HCT116 (cell line): ENCODE data around the gene OR2W1. TPM values are rescaled to one million over a fixed set of nuclear protein-coding genes. Genes with fewer than 3 reads are reported as not detected.

Experiments used
- ATAC-seq: fragments of 200-7000 bp; cut with Tn5 transposase; 2 replicates; pipeline ENCODE4 v1.9.1; 2020; ENCODE audit warnings: mild to moderate bottlenecking, moderate library complexity
- BruUV-seq: library from RNA; stranded (reverse); fragments of 400-500 nt; replicated peaks from 2 replicates; lab custom pipeline; 2021; lab: Mats Ljungman, UMichigan
- CTCF ChIA-PET: fragments of 300-600 bp; sonication (Branson Sonifier 250); formaldehyde crosslinking; loops from one replicate; lab custom pipeline; 2021; ENCODE audit warnings: antibody characterized with exemption; lab: Charles Lee
- POLR2A ChIA-PET: fragments of 300-600, 350-600 bp; sonication (Branson Sonifier 250); formaldehyde crosslinking; loops from one replicate; lab custom pipeline; 2021; ENCODE audit warnings: antibody characterized with exemption; lab: Charles Lee
- RAD21 ChIA-PET, 2 experiments: fragments of 300-600 bp; sonication (Branson Sonifier 250); formaldehyde crosslinking; loops; one replicate each; lab custom pipeline; 2023; ENCODE audit warnings: low total read pairs in 2 of 2; ENCODE audit not compliant: uncharacterized antibody in 2 of 2, unreplicated experiment in 2 of 2, low non-redundant PET in 1 of 2; lab: Charles Lee
- DNase-seq: peaks from one replicate; pipeline ENCODE4 v3.0.0-alpha.2; 2010; ENCODE audit warnings: low read depth, low spot score
- H2AFZ ChIP-seq: fragments of 200-600 bp; shearing (Covaris generic), sonication (generic); 2 replicates; pipeline ENCODE4 v1.6.1; 2017; ENCODE audit warnings: low read depth, mixed run types, mixed read lengths, antibody characterized with exemption, low read length; ENCODE audit not compliant: poor library complexity, severe bottlenecking
- H3K27ac ChIP-seq: 2 replicates; pipeline ENCODE4 v1.5.1; 2012; ENCODE audit warnings: low read depth, low read length
- H3K27me3 ChIP-seq: fragments of 200-600 bp; sonication (generic); 2 replicates; pipeline ENCODE4 v1.6.1; 2016; ENCODE audit warnings: mixed run types, low read length, mixed read lengths; ENCODE audit not compliant: insufficient read depth
- H3K36me3 ChIP-seq, 2 experiments: fragments of 200-500 bp in 1 of 2; fragments of 200-600 bp in 1 of 2; sonication (Bioruptor generic) in 1 of 2; sonication (generic) in 1 of 2; 2 replicates each; pipeline versions ENCODE4 v1.5.1 to v1.6.1; 2014 to 2016; ENCODE audit warnings: low read length in 2 of 2, inconsistent platforms in 1 of 2, mixed read lengths in 1 of 2, mixed run types in 1 of 2; ENCODE audit not compliant: insufficient read depth in 2 of 2, control insufficient read depth in 1 of 2
- H3K4me1 ChIP-seq, 2 experiments: fragments of 200-600 bp in 1 of 2; sonication (generic) in 1 of 2; 2 replicates each; pipeline versions ENCODE4 v1.5.1 to v1.6.1; 2012 to 2017; ENCODE audit warnings: low read length in 2 of 2, inconsistent platforms in 1 of 2, mild to moderate bottlenecking in 1 of 2, mixed read lengths in 1 of 2, mixed run types in 1 of 2, moderate library complexity in 1 of 2; ENCODE audit not compliant: insufficient read depth in 2 of 2, control insufficient read depth in 1 of 2
- H3K4me2 ChIP-seq: fragments of 200-600 bp; sonication (generic); 2 replicates; pipeline ENCODE4 v1.6.1; 2017; ENCODE audit warnings: mixed run types, low read length, mixed read lengths
- H3K4me3 ChIP-seq, 2 experiments: fragments of 200-600 bp in 1 of 2; sonication (generic) in 1 of 2; replicated peaks in 1 of 2; 2 replicates each; pipeline ENCODE4 v1.5.1; 2011 to 2016; ENCODE audit warnings: low read length in 2 of 2, control low read depth in 1 of 2, low read depth in 1 of 2, mild to moderate bottlenecking in 1 of 2, mixed read lengths in 1 of 2, mixed run types in 1 of 2
- H3K79me2 ChIP-seq: fragments of 200-600 bp; sonication (generic); 2 replicates; pipeline ENCODE4 v1.6.1; 2017; ENCODE audit warnings: mild to moderate bottlenecking, mixed run types, low read length, moderate library complexity, mixed read lengths; ENCODE audit not compliant: insufficient read depth
- H3K9ac ChIP-seq: fragments of 200-600 bp; sonication (generic); 2 replicates; pipeline ENCODE4 v1.6.1; 2016; ENCODE audit warnings: low read length, mixed read lengths
- H3K9me2 ChIP-seq: fragments of 200-600 bp; sonication (generic), shearing (Covaris generic); 2 replicates; pipeline ENCODE4 v1.6.1; 2017; ENCODE audit warnings: mixed run types, mild to moderate bottlenecking, moderate library complexity; ENCODE audit not compliant: insufficient read depth
- H3K9me3 ChIP-seq, 2 experiments: fragments of 200-500 bp in 1 of 2; fragments of 200-600 bp in 1 of 2; sonication (Bioruptor generic) in 1 of 2; sonication (generic) in 1 of 2; 2 replicates each; pipeline ENCODE4 v1.6.1; 2014 to 2017; ENCODE audit warnings: low read length in 2 of 2, mixed read lengths in 2 of 2, inconsistent platforms in 1 of 2, low read depth in 1 of 2, mild to moderate bottlenecking in 1 of 2, mixed run types in 1 of 2, moderate library complexity in 1 of 2; ENCODE audit not compliant: control insufficient read depth in 1 of 2, insufficient read depth in 1 of 2
- H4K20me1 ChIP-seq: fragments of 200-600 bp; sonication (generic), shearing (Covaris generic); 2 replicates; pipeline ENCODE4 v1.6.1; 2017; ENCODE audit warnings: mixed run types, mild to moderate bottlenecking, moderate library complexity; ENCODE audit not compliant: insufficient read depth
- ELF1 ChIP-seq: IDR thresholded peaks from 2 replicates; pipeline ENCODE4 v1.6.1; 2012; ENCODE audit warnings: low read depth, borderline replicate concordance
- EZH2 ChIP-seq: fragments of 200-600 bp; sonication (generic); IDR thresholded peaks from 2 replicates; pipeline ENCODE4 v1.6.1; 2017; ENCODE audit warnings: antibody characterized with exemption, mixed run types
- EZH2phosphoT487 ChIP-seq: fragments of 200-600 bp; IDR thresholded peaks from 2 replicates; pipeline ENCODE4 v1.6.1; 2018; ENCODE audit warnings: antibody characterized with exemption, borderline replicate concordance
- MAX ChIP-seq: IDR thresholded peaks from 2 replicates; pipeline ENCODE4 v1.6.1; 2012
- SRF ChIP-seq: IDR thresholded peaks from 2 replicates; pipeline ENCODE4 v1.6.1; 2012; ENCODE audit warnings: low read depth
- TCF7L2 ChIP-seq: IDR thresholded peaks from 2 replicates; pipeline ENCODE4 v1.7.0; 2011; ENCODE audit warnings: borderline replicate concordance, inconsistent platforms; ENCODE audit not compliant: insufficient read depth, insufficient read length; ENCODE audit errors: extremely low read depth
- YY1 ChIP-seq: IDR thresholded peaks from 2 replicates; pipeline ENCODE4 v1.6.1; 2011; ENCODE audit warnings: low read length, low read depth, moderate library complexity, mild to moderate bottlenecking; ENCODE audit not compliant: insufficient replicate concordance; ENCODE audit errors: extremely low read depth
- ZFX ChIP-seq: fragments of 450-650 bp; IDR thresholded peaks from 2 replicates; pipeline ENCODE4 v1.6.1; 2017
- intact Hi-C: fragments of 100-400 bp; cut with micrococcal nuclease; formaldehyde crosslinking; loops from 2 replicates; pipeline ENCODE4 v1.10.0; 2022
- total RNA-seq: library from RNA; stranded (reverse); gene quantifications from one replicate; pipeline ENCODE4 v1.2.1, GENCODE V29; 2021; ENCODE audit not compliant: unreplicated experiment
- TF ChIP-seq, protein P1 (sequence below), 3 experiments: fragments of 200-600 bp in 1 of 3; sonication (generic) in 1 of 3; IDR thresholded peaks in 2 of 3; conservative IDR thresholded peaks in 1 of 3; 2 replicates each; pipeline ENCODE4 v1.5.1; 2012 to 2017; ENCODE audit warnings: low read depth in 2 of 3, low read length in 2 of 3, antibody characterized with exemption in 1 of 3, borderline replicate concordance in 1 of 3, control low read depth in 1 of 3, mild to moderate bottlenecking in 1 of 3, mixed read lengths in 1 of 3, mixed run types in 1 of 3, moderate library complexity in 1 of 3; ENCODE audit not compliant: insufficient read depth in 1 of 3
- TF ChIP-seq, protein P2 (sequence below): IDR thresholded peaks from 2 replicates; pipeline ENCODE4 v1.6.1; 2012; ENCODE audit warnings: low read depth
- TF ChIP-seq, protein P3 (sequence below): IDR thresholded peaks from 2 replicates; pipeline ENCODE4 v1.6.1; 2011; ENCODE audit warnings: mild to moderate bottlenecking, low read length, moderate library complexity; ENCODE audit not compliant: insufficient replicate concordance; ENCODE audit errors: extremely low read depth

OR2W1 gene
- total RNA-seq, 1 experiment from 2014 or later, result not detected

DNA sequence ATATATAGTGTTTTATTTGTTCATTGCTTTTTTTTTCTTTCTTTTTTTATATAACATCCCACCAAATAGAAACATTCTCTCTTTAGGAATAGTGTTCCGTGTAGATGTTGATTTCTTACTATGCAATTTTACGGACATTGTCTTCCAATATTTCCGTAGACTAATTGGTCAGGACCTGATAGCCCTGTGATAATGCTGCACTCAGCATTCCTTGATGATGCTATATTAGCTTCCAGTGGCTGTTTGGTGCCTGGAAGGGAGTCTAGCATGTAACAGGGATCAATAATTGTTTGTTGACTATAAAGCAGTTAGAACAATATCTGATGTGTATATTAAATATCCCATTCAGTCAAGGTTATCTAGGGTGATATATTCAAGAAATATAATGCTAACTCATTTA, 6.7 kb upstream of the OR2W1 start:
- no TSS peak for BruUV-seq
- CTCF ChIA-PET, result no interaction called here
- RAD21 ChIA-PET, result no interaction called here
- Histone ChIP-seq H2AFZ (no peak overlapping the region), H3K9me2 (no peaks in the 10 kb centered on the region), H3K27ac (no peak overlapping the region), H3K4me1 (no peaks in the 10 kb centered on the region), H3K9ac (no peak overlapping the region), H3K9me3 (no peaks in the 10 kb centered on the region), H3K4me2 (no peak overlapping the region), H4K20me1 (no peaks in the 10 kb centered on the region), H3K4me3 (no peak overlapping the region), H3K27me3 (no peaks in the 10 kb centered on the region), H3K36me3 (no peaks in the 10 kb centered on the region), H3K79me2 (no peaks in the 10 kb centered on the region)
- DNase-seq, result no peak
- intact Hi-C loops, result no loop called here
- TF ChIP-seq, protein P1, sequence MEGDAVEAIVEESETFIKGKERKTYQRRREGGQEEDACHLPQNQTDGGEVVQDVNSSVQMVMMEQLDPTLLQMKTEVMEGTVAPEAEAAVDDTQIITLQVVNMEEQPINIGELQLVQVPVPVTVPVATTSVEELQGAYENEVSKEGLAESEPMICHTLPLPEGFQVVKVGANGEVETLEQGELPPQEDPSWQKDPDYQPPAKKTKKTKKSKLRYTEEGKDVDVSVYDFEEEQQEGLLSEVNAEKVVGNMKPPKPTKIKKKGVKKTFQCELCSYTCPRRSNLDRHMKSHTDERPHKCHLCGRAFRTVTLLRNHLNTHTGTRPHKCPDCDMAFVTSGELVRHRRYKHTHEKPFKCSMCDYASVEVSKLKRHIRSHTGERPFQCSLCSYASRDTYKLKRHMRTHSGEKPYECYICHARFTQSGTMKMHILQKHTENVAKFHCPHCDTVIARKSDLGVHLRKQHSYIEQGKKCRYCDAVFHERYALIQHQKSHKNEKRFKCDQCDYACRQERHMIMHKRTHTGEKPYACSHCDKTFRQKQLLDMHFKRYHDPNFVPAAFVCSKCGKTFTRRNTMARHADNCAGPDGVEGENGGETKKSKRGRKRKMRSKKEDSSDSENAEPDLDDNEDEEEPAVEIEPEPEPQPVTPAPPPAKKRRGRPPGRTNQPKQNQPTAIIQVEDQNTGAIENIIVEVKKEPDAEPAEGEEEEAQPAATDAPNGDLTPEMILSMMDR (IDR thresholded peaks at IDR 0.05 in 2 of 3, conservative IDR thresholded peaks at IDR 0.05 in 1 of 3; ENCODE audit: borderline replicate concordance in 1 of 3, insufficient read depth in 1 of 3, low read depth in 2 of 3, low read length in 2 of 3), result no peak
- no peak for TF ChIP-seq EZH2
- TF ChIP-seq ELF1, result no peak
- TF ChIP-seq, protein P2, sequence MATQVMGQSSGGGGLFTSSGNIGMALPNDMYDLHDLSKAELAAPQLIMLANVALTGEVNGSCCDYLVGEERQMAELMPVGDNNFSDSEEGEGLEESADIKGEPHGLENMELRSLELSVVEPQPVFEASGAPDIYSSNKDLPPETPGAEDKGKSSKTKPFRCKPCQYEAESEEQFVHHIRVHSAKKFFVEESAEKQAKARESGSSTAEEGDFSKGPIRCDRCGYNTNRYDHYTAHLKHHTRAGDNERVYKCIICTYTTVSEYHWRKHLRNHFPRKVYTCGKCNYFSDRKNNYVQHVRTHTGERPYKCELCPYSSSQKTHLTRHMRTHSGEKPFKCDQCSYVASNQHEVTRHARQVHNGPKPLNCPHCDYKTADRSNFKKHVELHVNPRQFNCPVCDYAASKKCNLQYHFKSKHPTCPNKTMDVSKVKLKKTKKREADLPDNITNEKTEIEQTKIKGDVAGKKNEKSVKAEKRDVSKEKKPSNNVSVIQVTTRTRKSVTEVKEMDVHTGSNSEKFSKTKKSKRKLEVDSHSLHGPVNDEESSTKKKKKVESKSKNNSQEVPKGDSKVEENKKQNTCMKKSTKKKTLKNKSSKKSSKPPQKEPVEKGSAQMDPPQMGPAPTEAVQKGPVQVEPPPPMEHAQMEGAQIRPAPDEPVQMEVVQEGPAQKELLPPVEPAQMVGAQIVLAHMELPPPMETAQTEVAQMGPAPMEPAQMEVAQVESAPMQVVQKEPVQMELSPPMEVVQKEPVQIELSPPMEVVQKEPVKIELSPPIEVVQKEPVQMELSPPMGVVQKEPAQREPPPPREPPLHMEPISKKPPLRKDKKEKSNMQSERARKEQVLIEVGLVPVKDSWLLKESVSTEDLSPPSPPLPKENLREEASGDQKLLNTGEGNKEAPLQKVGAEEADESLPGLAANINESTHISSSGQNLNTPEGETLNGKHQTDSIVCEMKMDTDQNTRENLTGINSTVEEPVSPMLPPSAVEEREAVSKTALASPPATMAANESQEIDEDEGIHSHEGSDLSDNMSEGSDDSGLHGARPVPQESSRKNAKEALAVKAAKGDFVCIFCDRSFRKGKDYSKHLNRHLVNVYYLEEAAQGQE, result no peak
- no peak for TF ChIP-seq MAX
- TF ChIP-seq EZH2phosphoT487, result no peak
- TF ChIP-seq SRF, result no peak
- TF ChIP-seq, protein P3, sequence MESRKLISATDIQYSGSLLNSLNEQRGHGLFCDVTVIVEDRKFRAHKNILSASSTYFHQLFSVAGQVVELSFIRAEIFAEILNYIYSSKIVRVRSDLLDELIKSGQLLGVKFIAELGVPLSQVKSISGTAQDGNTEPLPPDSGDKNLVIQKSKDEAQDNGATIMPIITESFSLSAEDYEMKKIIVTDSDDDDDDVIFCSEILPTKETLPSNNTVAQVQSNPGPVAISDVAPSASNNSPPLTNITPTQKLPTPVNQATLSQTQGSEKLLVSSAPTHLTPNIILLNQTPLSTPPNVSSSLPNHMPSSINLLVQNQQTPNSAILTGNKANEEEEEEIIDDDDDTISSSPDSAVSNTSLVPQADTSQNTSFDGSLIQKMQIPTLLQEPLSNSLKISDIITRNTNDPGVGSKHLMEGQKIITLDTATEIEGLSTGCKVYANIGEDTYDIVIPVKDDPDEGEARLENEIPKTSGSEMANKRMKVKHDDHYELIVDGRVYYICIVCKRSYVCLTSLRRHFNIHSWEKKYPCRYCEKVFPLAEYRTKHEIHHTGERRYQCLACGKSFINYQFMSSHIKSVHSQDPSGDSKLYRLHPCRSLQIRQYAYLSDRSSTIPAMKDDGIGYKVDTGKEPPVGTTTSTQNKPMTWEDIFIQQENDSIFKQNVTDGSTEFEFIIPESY, result no peak
- no peak for TF ChIP-seq TCF7L2
- no peak for TF ChIP-seq YY1
- no peak for TF ChIP-seq ZFX
- POLR2A ChIA-PET, result no interaction called here
- ATAC-seq, result no peak
